ENCODE data around the gene CCDC24.

DNA sequence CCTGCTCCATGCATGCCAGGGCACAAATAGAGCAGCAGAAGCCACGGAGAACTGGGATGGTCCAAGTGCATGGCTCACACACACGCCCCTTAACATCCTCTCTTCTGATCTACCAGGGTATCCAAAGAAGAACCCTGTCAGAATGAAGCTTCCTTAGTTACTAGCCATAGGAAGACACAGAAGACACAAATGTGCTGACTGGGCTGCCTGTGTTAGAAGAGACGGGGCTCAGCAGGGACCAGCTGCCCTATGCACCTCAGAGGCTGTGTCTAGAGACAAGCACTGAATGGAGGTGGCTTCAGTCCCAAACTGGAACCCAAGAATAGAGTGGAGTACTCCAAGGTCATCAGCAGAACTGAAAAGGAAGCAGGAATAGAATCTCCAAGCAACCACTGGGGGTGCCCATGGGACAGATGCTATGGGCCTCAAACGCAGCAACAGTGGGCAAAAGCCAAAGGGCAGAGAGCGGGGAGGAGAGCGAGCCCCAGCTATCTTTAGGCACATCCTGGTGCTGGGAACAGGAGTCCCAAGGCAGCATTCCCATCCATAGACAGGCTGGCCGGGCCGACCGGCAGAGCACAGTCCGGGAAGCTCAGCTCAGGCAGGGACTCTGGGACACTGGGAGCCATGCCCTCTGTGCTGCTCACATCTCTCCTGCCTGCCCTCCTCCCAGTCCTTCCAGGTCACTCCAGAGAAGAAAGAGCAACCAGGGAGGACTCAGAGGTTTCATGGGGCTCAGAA is 30.4 kb downstream of the CCDC24 start:
- no peak for TF ChIP-seq CTCF (conservative IDR thresholded peaks at IDR 0.05 in 1 of 2, IDR thresholded peaks at IDR 0.05 in 1 of 2; ENCODE audit: low read depth in 1 of 2, low read length in 2 of 2)
- TF ChIP-seq EZH2 (IDR thresholded peaks at IDR 0.05; ENCODE audit: low read length, missing control alignments) = no peak
